ENCODE data around the gene MOB1B.

The MOB1B gene

GRCh38 chr4:70945452-70946055, 43.4 kb downstream of the MOB1B start:
- TF ChIP-seq CTCF (conservative IDR thresholded peaks at IDR 0.05; ENCODE audit: low read depth) = no peak
- ChIA-PET POLR2A (ENCODE audit: low non-redundant PET) (no interaction called here), CTCF (no interaction called here)
- no peak overlapping the region for H3K27ac ChIP-seq
- DNase-seq (ENCODE audit: low spot score) = no peak

- H3K27ac ChIP-seq = no peak overlapping the region
- no peak for TF ChIP-seq CTCF (conservative IDR thresholded peaks at IDR 0.05; ENCODE audit: low read depth)
- ChIA-PET CTCF (no interaction called here), POLR2A (ENCODE audit: low non-redundant PET) (no interaction called here)
- DNase-seq (ENCODE audit: low spot score) = no peak
These were observed 44.8 kb downstream of the MOB1B start for GRCh38 chr4:70946939-70947338.

GRCh38 chr4:70948665-70949260, 46.6 kb downstream of the MOB1B start:
- ChIA-PET CTCF (interaction anchor here (0.5 kb wide), 1 partner anchor 297 kb away, joined by 3 read pairs; no protein-coding TSS in a partner anchor), POLR2A (ENCODE audit: low non-redundant PET) (no interaction called here)
- H3K27ac ChIP-seq = no peak overlapping the region

GRCh38 chr4:70954032-70954431, 51.9 kb downstream of the MOB1B start:
- ChIA-PET CTCF (no interaction called here), POLR2A (ENCODE audit: low non-redundant PET) (no interaction called here)
- no peak for DNase-seq (ENCODE audit: low spot score)
- TF ChIP-seq CTCF (conservative IDR thresholded peaks at IDR 0.05; ENCODE audit: low read depth) = no peak
- H3K27ac ChIP-seq = no peak overlapping the region

More at GRCh38 chr4:70948665-70949260, 46.6 kb downstream of the MOB1B start:
- DNase-seq (ENCODE audit: low spot score) = no peak
- no peak for TF ChIP-seq CTCF (conservative IDR thresholded peaks at IDR 0.05; ENCODE audit: low read depth)

- ChIA-PET CTCF (no interaction called here), POLR2A (ENCODE audit: low non-redundant PET) (interaction anchor here (0.6 kb wide), 1 partner anchor 16 kb away, joined by 3 read pairs; no protein-coding TSS in a partner anchor)
- no peak for TF ChIP-seq CTCF (conservative IDR thresholded peaks at IDR 0.05; ENCODE audit: low read depth)
- no peak for DNase-seq (ENCODE audit: low spot score)
- H3K27ac ChIP-seq = no peak overlapping the region
These were observed 54.5 kb downstream of the MOB1B start for GRCh38 chr4:70956549-70957210.

GRCh38 chr4:70958681-70959080, 56.5 kb downstream of the MOB1B start:
- no peak for DNase-seq (ENCODE audit: low spot score)
- ChIA-PET POLR2A (ENCODE audit: low non-redundant PET) (no interaction called here), CTCF (interaction anchor here (0.5 kb wide), 1 partner anchor 1330 kb away, joined by 3 read pairs; no protein-coding TSS in a partner anchor)
- no peak for TF ChIP-seq CTCF (conservative IDR thresholded peaks at IDR 0.05; ENCODE audit: low read depth)
- no peak overlapping the region for H3K27ac ChIP-seq

All from RWPE1 (cell line).